ENCODE data around the gene AK2. TPM values are rescaled to one million over a fixed set of nuclear protein-coding genes. Genes with fewer than 3 reads are reported as not detected.

Gene AK2
- total RNA-seq, 2 donors from 2014 or later: 120 to 123 TPM

- H3K4me3 ChIP-seq: no peak overlapping the region
- H3K9me3 ChIP-seq: no peaks in the 10 kb centered on the region
- WGBS: 0% methylated on average over 1 of the region's 1 CpG
- H3K4me1 ChIP-seq (replicated peaks): no peaks in the 10 kb centered on the region
- no peaks in the 10 kb centered on the region for H3K36me3 ChIP-seq
- intact Hi-C loops (cut with DNase I): no loop called here
- H3K27me3 ChIP-seq (replicated peaks; ENCODE audit: insufficient read depth): no peaks in the 10 kb centered on the region
- no peak overlapping the region for H3K27ac ChIP-seq
- no peak for DNase-seq (ENCODE audit: low spot score)
- no peak for TF ChIP-seq POLR2A (IDR thresholded peaks at IDR 0.05)
- TF ChIP-seq CTCF (IDR thresholded peaks at IDR 0.05): no peak
- no peak for TF ChIP-seq POLR2AphosphoS5 (IDR thresholded peaks at IDR 0.05)
Observed at GRCh38 chr1:33042831-33043230, 6.1 kb upstream of the AK2 start.

GRCh38 chr1:33041026-33041425 lies 4.3 kb upstream of the AK2 start:
- DNase-seq (ENCODE audit: low spot score): no peak
- no peak for TF ChIP-seq POLR2A (IDR thresholded peaks at IDR 0.05)
- no peak for TF ChIP-seq POLR2AphosphoS5 (IDR thresholded peaks at IDR 0.05)
- no peak for TF ChIP-seq CTCF (IDR thresholded peaks at IDR 0.05)
- intact Hi-C loops (cut with DNase I): no loop called here
- WGBS: 76% methylated on average over 1 of the region's 1 CpG
- H3K9me3 ChIP-seq: no peaks in the 10 kb centered on the region
- H3K4me3 ChIP-seq: no peak overlapping the region
- H3K27ac ChIP-seq: no peak overlapping the region
- no peaks in the 10 kb centered on the region for H3K36me3 ChIP-seq
- no peaks in the 10 kb centered on the region for H3K4me1 ChIP-seq (replicated peaks)
- H3K27me3 ChIP-seq (replicated peaks; ENCODE audit: insufficient read depth): no peaks in the 10 kb centered on the region

GRCh38 chr1:33039840-33040239 lies 3.2 kb upstream of the AK2 start:
- TF ChIP-seq POLR2A (IDR thresholded peaks at IDR 0.05) (no peak), POLR2AphosphoS5 (IDR thresholded peaks at IDR 0.05) (no peak), CTCF (IDR thresholded peaks at IDR 0.05) (no peak)
- DNase-seq (ENCODE audit: low spot score): no peak
- H3K4me3 ChIP-seq: no peak overlapping the region
- no peak overlapping the region for H3K27ac ChIP-seq
- 66% methylated on average over 8 of the region's 8 CpGs for WGBS
- intact Hi-C loops (cut with DNase I): no loop called here
- H3K4me1 ChIP-seq (replicated peaks): no peaks in the 10 kb centered on the region
- no peaks in the 10 kb centered on the region for H3K36me3 ChIP-seq
- no peaks in the 10 kb centered on the region for H3K27me3 ChIP-seq (replicated peaks; ENCODE audit: insufficient read depth)
- H3K9me3 ChIP-seq: no peaks in the 10 kb centered on the region

GRCh38 chr1:33036051-33036525 lies 595 bp downstream of the AK2 start:
- no peaks in the 10 kb centered on the region for H3K36me3 ChIP-seq
- peak overlapping the region; percentile 68 to 69 for H3K27ac ChIP-seq
- no peaks in the 10 kb centered on the region for H3K4me1 ChIP-seq (replicated peaks)
- H3K9me3 ChIP-seq: no peaks in the 10 kb centered on the region
- intact Hi-C loops (cut with DNase I): no loop called here
- TF ChIP-seq CTCF (IDR thresholded peaks at IDR 0.05) (no peak), POLR2AphosphoS5 (IDR thresholded peaks at IDR 0.05) (no peak), POLR2A (IDR thresholded peaks at IDR 0.05) (no peak)
- no peaks in the 10 kb centered on the region for H3K27me3 ChIP-seq (replicated peaks; ENCODE audit: insufficient read depth)
- WGBS: 7% methylated on average over 5 of the region's 5 CpGs
- H3K4me3 ChIP-seq: peak overlapping the region; percentile 82 to 88
- DNase-seq (ENCODE audit: low spot score): no peak

GRCh38 chr1:33032126-33032869 lies 4.4 kb downstream of the AK2 start:
- no peaks in the 10 kb centered on the region for H3K36me3 ChIP-seq
- WGBS: 64% methylated on average over 6 of the region's 6 CpGs
- no peak for DNase-seq (ENCODE audit: low spot score)
- H3K4me1 ChIP-seq (replicated peaks): no peaks in the 10 kb centered on the region
- intact Hi-C loops (cut with DNase I): no loop called here
- H3K4me3 ChIP-seq: no peak overlapping the region
- no peak for TF ChIP-seq POLR2AphosphoS5 (IDR thresholded peaks at IDR 0.05)
- no peak for TF ChIP-seq POLR2A (IDR thresholded peaks at IDR 0.05)
- no peak for TF ChIP-seq CTCF (IDR thresholded peaks at IDR 0.05)
- H3K27me3 ChIP-seq (replicated peaks; ENCODE audit: insufficient read depth): no peaks in the 10 kb centered on the region
- no peak overlapping the region for H3K27ac ChIP-seq
- H3K9me3 ChIP-seq: no peaks in the 10 kb centered on the region
